ENCODE measurements around the gene SLC35G2. TPM values are rescaled to one million over a fixed set of nuclear protein-coding genes. Genes with fewer than 3 reads are reported as not detected.

The SLC35G2 gene
- polyA plus RNA-seq, 1 donor (not counting 4 experiments of a cell fraction or from before 2014, with no cell fraction given) = 1.9 TPM

DNA sequence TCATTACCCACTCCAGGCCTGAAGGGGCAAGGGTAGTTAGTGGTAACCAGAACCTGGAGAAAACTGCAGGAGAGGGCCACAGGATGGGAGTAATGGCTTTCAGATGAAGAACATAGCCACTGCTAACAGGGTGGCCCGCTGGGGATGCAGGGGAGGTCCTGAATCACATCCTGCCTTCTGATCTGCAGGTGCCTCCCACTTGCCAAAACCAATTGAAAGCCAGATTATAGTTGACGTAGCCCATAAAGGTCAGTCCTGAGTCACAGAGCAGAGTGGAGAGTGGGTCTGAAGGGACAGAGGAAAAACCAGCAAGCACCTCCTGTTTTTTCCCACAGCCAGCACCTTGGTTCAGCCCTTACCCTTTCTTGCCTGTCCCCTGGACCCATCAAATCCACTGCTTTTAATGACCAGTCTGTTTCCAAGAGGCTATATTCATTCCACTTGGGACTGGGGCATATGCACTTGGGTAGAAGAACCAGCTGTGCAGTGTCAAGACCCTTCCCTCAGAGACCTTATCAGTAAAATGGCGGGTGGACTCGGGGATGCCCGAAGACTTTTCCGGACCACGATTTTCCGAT, 646 bp upstream of the SLC35G2 start:
- H3K36me3 ChIP-seq (ENCODE audit: control insufficient read depth in 2 of 2, extremely low read depth in 1 of 2, insufficient read depth in 2 of 2, low read length in 2 of 2) = no peaks in the 10 kb centered on the region
- H3K27ac ChIP-seq (ENCODE audit: control insufficient read depth, insufficient read depth, low read length) = no peak overlapping the region
- H2AFZ ChIP-seq (ENCODE audit: control insufficient read depth, low read length) = no peak overlapping the region
- peaks cover 18% of the 10 kb centered on the region for H3K4me1 ChIP-seq (ENCODE audit: control insufficient read depth, extremely low read depth, insufficient read depth, low read length)
- no peak for FAIRE-seq
- DNase-seq (ENCODE audit: low read depth, low spot score) = no peak
- H3K9me3 ChIP-seq (ENCODE audit: control insufficient read depth, low read depth, low read length) = no peaks in the 10 kb centered on the region
- no peak overlapping the region for H3K9ac ChIP-seq (ENCODE audit: control insufficient read depth, extremely low read depth, insufficient read depth, low read length)
- no peaks in the 10 kb centered on the region for H4K20me1 ChIP-seq (ENCODE audit: control insufficient read depth, extremely low read depth, insufficient read depth, low read length)
- H3K4me3 ChIP-seq (ENCODE audit: control insufficient read depth in 2 of 3, extremely low read depth in 1 of 3, insufficient read depth in 2 of 3, low read depth in 1 of 3, low read length in 3 of 3) = no peak overlapping the region
- no peaks in the 10 kb centered on the region for H3K79me2 ChIP-seq (ENCODE audit: control insufficient read depth, insufficient read depth, low read length)
- TF ChIP-seq, protein P1, sequence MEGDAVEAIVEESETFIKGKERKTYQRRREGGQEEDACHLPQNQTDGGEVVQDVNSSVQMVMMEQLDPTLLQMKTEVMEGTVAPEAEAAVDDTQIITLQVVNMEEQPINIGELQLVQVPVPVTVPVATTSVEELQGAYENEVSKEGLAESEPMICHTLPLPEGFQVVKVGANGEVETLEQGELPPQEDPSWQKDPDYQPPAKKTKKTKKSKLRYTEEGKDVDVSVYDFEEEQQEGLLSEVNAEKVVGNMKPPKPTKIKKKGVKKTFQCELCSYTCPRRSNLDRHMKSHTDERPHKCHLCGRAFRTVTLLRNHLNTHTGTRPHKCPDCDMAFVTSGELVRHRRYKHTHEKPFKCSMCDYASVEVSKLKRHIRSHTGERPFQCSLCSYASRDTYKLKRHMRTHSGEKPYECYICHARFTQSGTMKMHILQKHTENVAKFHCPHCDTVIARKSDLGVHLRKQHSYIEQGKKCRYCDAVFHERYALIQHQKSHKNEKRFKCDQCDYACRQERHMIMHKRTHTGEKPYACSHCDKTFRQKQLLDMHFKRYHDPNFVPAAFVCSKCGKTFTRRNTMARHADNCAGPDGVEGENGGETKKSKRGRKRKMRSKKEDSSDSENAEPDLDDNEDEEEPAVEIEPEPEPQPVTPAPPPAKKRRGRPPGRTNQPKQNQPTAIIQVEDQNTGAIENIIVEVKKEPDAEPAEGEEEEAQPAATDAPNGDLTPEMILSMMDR (optimal IDR thresholded peaks at IDR 0.05 in 1 of 3, IDR thresholded peaks at IDR 0.05 in 1 of 3, conservative IDR thresholded peaks at IDR 0.05 in 1 of 3; ENCODE audit: extremely low read depth in 1 of 3, insufficient read depth in 2 of 3, low read length in 3 of 3) = no peak
- no peak for TF ChIP-seq EZH2 (IDR thresholded peaks at IDR 0.05; ENCODE audit: low read length)
- H3K9me1 ChIP-seq (ENCODE audit: control insufficient read depth, extremely low read depth, insufficient read depth, low read length) = no peaks in the 10 kb centered on the region
- dilution Hi-C loops (cut with MboI; ENCODE audit: extremely low pct_ligation_motif_present, low sequenced_read_pairs) = no loop called here
- H3K4me2 ChIP-seq (ENCODE audit: control insufficient read depth, extremely low read depth, insufficient read depth, low read depth, low read length) = peak overlapping the region; percentile 96
- H3K27me3 ChIP-seq (ENCODE audit: control insufficient read depth, extremely low read depth, insufficient read depth, low read length) = peaks cover 11% of the 10 kb centered on the region

DNA sequence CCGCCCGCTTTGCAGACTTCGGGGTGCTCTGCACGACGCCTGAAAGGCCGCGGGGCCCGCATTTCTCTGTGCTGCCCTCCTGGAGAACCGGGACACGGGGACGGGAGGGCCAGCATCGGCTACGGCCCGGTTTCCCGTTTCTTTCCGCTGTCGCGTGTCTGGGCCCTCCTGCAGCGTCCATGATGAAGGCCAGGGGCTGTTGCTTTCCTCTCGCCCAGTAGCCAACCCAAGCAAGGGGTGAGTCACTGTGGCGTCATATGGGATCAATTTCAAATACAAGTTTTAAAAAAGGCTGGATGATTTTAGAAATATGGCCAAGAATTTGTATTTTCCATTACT, 435 bp downstream of the SLC35G2 start:
- Histone ChIP-seq H3K4me3 (ENCODE audit: control insufficient read depth in 2 of 3, extremely low read depth in 1 of 3, insufficient read depth in 2 of 3, low read depth in 1 of 3, low read length in 3 of 3) (peak overlapping the region; percentile 39 to 71 (median 59)), H3K27ac (ENCODE audit: control insufficient read depth, insufficient read depth, low read length) (peak overlapping the region; percentile 20), H3K4me2 (ENCODE audit: control insufficient read depth, extremely low read depth, insufficient read depth, low read depth, low read length) (peak overlapping the region; percentile 96), H3K27me3 (ENCODE audit: control insufficient read depth, extremely low read depth, insufficient read depth, low read length) (peaks cover 11% of the 10 kb centered on the region), H3K79me2 (ENCODE audit: control insufficient read depth, insufficient read depth, low read length) (no peaks in the 10 kb centered on the region), H3K9me3 (ENCODE audit: control insufficient read depth, low read depth, low read length) (no peaks in the 10 kb centered on the region), H2AFZ (ENCODE audit: control insufficient read depth, low read length) (peak overlapping the region; percentile 81), H4K20me1 (ENCODE audit: control insufficient read depth, extremely low read depth, insufficient read depth, low read length) (no peaks in the 10 kb centered on the region), H3K36me3 (ENCODE audit: control insufficient read depth in 2 of 2, extremely low read depth in 1 of 2, insufficient read depth in 2 of 2, low read length in 2 of 2) (no peaks in the 10 kb centered on the region), H3K4me1 (ENCODE audit: control insufficient read depth, extremely low read depth, insufficient read depth, low read length) (peaks cover 18% of the 10 kb centered on the region), H3K9ac (ENCODE audit: control insufficient read depth, extremely low read depth, insufficient read depth, low read length) (peak overlapping the region; percentile 60), H3K9me1 (ENCODE audit: control insufficient read depth, extremely low read depth, insufficient read depth, low read length) (no peaks in the 10 kb centered on the region)
- DNase-seq (ENCODE audit: low read depth, low spot score) (no peak), FAIRE-seq (no peak)
- TF ChIP-seq, protein P1 (optimal IDR thresholded peaks at IDR 0.05 in 1 of 3, IDR thresholded peaks at IDR 0.05 in 1 of 3, conservative IDR thresholded peaks at IDR 0.05 in 1 of 3; ENCODE audit: extremely low read depth in 1 of 3, insufficient read depth in 2 of 3, low read length in 3 of 3) = no peak
- dilution Hi-C loops (cut with MboI; ENCODE audit: extremely low pct_ligation_motif_present, low sequenced_read_pairs) = no loop called here
